Upper lobe of left lung (tissue), 6 donors: ENCODE results near the gene LHX5. TPM values are rescaled to one million over a fixed set of nuclear protein-coding genes. Genes with fewer than 3 reads are reported as not detected.

Experiments
- ATAC-seq, 2 donors: fragments of 200-7000 bp; cut with Tn5 transposase; one replicate each; pipeline ENCODE4 v1.9.1; 2022; ENCODE audit warnings: mild to moderate bottlenecking in 2 of 2, moderate library complexity in 2 of 2; ENCODE audit not compliant: low FRiP score in 2 of 2
- DNase-seq, 2 donors: peaks; one replicate each; pipeline ENCODE4 v3.0.0-alpha.2; 2019 to 2020
- H3K27ac ChIP-seq, 4 donors: fragments of 200-600 bp; sonication (generic); one replicate each; pipeline ENCODE4 v1.5.1; 2016 to 2019
- H3K27me3 ChIP-seq, 4 donors: fragments of 200-600 bp; sonication (generic); one replicate each; pipeline ENCODE4 v1.5.1; 2017 to 2019
- H3K36me3 ChIP-seq, 4 donors: fragments of 200-600 bp; sonication (generic); one replicate each; pipeline ENCODE4 v1.5.1; 2016 to 2019
- H3K4me1 ChIP-seq, 4 donors: fragments of 200-600 bp; sonication (generic); one replicate each; pipeline ENCODE4 v1.5.1; 2018 to 2019
- H3K4me3 ChIP-seq, 4 donors: fragments of 200-600 bp; sonication (generic); one replicate each; pipeline ENCODE4 v1.5.1; 2017 to 2019; ENCODE audit warnings: mild to moderate bottlenecking in 2 of 4, moderate library complexity in 1 of 4
- H3K9me3 ChIP-seq, 4 donors: fragments of 200-600 bp; sonication (generic); one replicate each; pipeline ENCODE4 v1.5.1; 2018 to 2019
- CTCF ChIP-seq, 6 experiments: fragments of 450-650 bp in 4 of 6; fragments of 200-600 bp in 2 of 6; sonication (generic) in 2 of 6; IDR thresholded peaks; one replicate each; pipeline ENCODE4 v1.5.1; 2016 to 2019; ENCODE audit warnings: antibody characterized with exemption in 6 of 6
- EP300 ChIP-seq, 4 donors: sonication (generic); formaldehyde crosslinking; IDR thresholded peaks; one replicate each; pipeline ENCODE4 v1.5.1; 2017; ENCODE audit warnings: antibody characterized with exemption in 4 of 4, control low read depth in 2 of 4
- POLR2A ChIP-seq, 4 donors: fragments of 450-650 bp; IDR thresholded peaks; one replicate each; pipeline ENCODE4 v1.5.1; 2016 to 2017; ENCODE audit warnings: antibody characterized with exemption in 4 of 4, mild to moderate bottlenecking in 2 of 4
- POLR2AphosphoS5 ChIP-seq, 2 donors: sonication (generic); formaldehyde crosslinking; IDR thresholded peaks; one replicate each; pipeline ENCODE4 v1.5.1; 2017; ENCODE audit warnings: antibody characterized with exemption in 2 of 2
- WGBS, 2 donors: methylation state at CpG; one replicate each; pipeline ENCODE4 v1.1.5; 2017 to 2018; 5-methylcytosine and 5-hydroxymethylcytosine counted together
- total RNA-seq, 6 donors: library from RNA; depleted of rRNA in 4 of 6; stranded (reverse); fragments of >200 nt in 4 of 6; gene quantifications; one replicate each; pipeline versions ENCODE4 v1.1.0 to v1.2.1, GENCODE V29; 2016 to 2021
- donor health status: DM: no; HTN: no; CAD: no; lungs with moderate emphysema.
- donor health status: DM: no; HTN: yes; CAD: no; lungs with severe emphysema.

The LHX5 gene
- total RNA-seq, 6 donors from 2014 or later, result not detected

- no peak for ATAC-seq
- Histone ChIP-seq H3K9me3 (no peaks in the 10 kb centered on the region), H3K4me1 (peaks cover 0 to 8% (median 0%) of the 10 kb centered on the region in 4 donors), H3K27me3 (peaks cover 0 to 72% (median 42%) of the 10 kb centered on the region in 4 donors), H3K27ac (no peak overlapping the region), H3K36me3 (no peaks in the 10 kb centered on the region), H3K4me3 (no peak overlapping the region)
- peak in 1 of 2 donors; percentile 62 for DNase-seq
- TF ChIP-seq CTCF (IDR thresholded peaks at IDR 0.05) (no peak), POLR2A (IDR thresholded peaks at IDR 0.05) (no peak), POLR2AphosphoS5 (IDR thresholded peaks at IDR 0.05) (no peak), EP300 (IDR thresholded peaks at IDR 0.05) (no peak)
- 5 to 10% methylated on average over 19 to 46 of the region's 58 CpGs for WGBS, 2 donors
These were observed 4.7 kb upstream of the LHX5 start for GRCh38 chr12:113476176-113476986.

DNA sequence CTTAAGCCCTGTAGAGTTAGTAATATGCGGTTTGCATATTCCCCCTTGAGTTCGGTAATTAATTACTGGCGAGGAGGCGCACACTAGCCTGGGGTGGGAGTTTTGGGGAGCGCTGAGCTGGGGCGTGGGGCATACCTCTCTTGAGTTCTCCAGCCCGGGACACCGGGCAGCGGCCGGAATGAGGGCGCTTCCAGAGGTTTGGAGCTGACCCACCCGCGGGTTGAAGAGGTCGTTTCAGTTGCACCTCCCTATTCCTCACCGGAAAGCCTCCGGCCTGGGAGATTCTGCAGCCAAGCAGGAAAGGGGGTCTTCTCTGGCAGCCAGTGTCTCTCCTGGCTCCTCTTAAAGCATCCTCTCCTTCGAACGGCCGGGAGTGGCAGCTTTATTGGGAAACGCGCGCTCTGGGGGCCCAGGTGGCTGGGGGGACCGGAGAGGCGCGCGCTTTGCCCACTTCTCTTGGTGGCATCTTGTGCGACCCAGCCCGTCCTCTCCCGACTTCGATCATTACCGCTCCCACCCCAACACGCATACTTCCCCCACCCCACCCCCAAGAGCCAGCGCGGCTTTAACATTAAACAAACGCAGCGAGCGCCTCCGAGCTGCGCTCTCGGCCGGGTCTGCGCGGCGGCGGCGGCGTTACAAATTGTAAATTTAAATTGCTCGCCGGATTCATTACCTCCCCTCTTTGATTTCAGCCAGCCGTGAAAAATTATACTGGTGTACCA lies 3.9 kb upstream of the LHX5 start:
- TF ChIP-seq POLR2A (IDR thresholded peaks at IDR 0.05) (no peak), CTCF (IDR thresholded peaks at IDR 0.05) (no peak), EP300 (IDR thresholded peaks at IDR 0.05) (no peak), POLR2AphosphoS5 (IDR thresholded peaks at IDR 0.05) (no peak)
- ATAC-seq, result no peak
- no peak overlapping the region for H3K27ac ChIP-seq
- H3K9me3 ChIP-seq, result no peaks in the 10 kb centered on the region
- H3K4me1 ChIP-seq, result peaks cover 0 to 11% (median 0%) of the 10 kb centered on the region in 4 donors
- H3K36me3 ChIP-seq, result no peaks in the 10 kb centered on the region
- H3K27me3 ChIP-seq, result peaks cover 0 to 75% (median 44%) of the 10 kb centered on the region in 4 donors
- H3K4me3 ChIP-seq, result no peak overlapping the region
- peak in 1 of 2 donors; percentile 60 for DNase-seq
- 3 to 5% methylated on average over 26 to 50 of the region's 50 CpGs for WGBS, 2 donors

DNA sequence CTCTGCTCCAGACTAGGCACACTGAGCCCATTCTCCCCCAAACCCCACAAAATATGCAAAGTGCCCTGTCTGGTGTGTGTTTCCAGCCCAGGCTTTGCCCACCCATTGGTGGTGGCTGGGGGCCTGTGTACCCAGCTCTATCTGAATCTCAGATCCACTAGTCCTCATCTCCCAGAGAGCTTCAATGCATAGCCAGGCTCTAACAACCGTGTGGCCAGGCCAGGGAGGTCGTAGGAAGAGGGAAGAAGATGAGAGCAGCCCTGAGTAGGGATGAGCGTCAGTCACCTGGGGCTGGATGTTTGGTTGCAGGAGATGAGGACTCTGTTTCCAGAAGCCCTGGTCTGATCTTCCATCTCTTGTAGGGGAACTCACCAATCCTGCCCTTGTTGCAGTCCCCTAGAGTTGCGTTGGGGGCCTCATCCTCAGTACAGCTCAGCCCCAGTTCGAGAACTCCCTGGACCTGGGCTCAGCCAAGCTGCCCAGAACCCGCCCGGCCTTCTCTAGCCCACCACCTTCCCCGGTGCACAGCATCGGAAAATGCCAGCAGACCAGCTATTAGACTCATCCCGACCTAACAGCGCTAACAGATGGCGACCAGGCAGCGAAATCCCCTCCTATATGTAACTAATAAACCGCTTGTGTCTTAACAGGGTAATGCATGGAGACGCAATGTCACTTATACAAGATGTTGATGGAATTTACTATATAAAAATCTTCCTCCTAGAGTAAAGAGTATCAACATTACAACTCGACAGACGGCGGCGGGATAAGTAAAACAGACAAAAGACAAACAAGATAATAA lies 3.2 kb upstream of the LHX5 start:
- Histone ChIP-seq H3K27me3 (peaks cover 0 to 79% (median 48%) of the 10 kb centered on the region in 4 donors), H3K36me3 (no peaks in the 10 kb centered on the region), H3K27ac (no peak overlapping the region), H3K4me1 (peaks cover 0 to 10% (median 0%) of the 10 kb centered on the region in 4 donors), H3K4me3 (no peak overlapping the region), H3K9me3 (no peaks in the 10 kb centered on the region)
- ATAC-seq, result no peak
- no peak for DNase-seq
- TF ChIP-seq CTCF (IDR thresholded peaks at IDR 0.05) (no peak), POLR2A (IDR thresholded peaks at IDR 0.05) (no peak), POLR2AphosphoS5 (IDR thresholded peaks at IDR 0.05) (no peak), EP300 (IDR thresholded peaks at IDR 0.05) (no peak)
- 2 to 3% methylated on average over 13 to 19 of the region's 19 CpGs for WGBS, 2 donors

DNA sequence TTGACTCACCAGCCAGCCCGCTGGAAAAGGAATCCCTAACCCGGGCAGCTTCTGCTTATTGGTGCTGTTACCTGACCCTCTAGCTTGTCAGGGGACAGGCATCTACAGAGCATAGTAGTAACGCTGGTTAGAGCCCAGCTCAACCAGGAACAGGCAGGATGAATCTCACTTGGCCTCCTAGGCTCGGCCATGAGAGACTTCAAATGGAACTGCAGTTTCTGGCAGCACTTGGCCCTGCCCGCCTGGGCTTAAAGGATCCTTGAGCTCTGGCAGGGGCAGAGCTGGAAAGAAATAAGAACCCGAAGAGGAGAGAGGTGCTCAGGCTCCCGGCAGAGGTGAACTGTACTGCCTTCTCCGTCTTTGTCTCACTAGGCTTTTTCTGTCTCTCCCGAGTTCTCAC lies 2.3 kb upstream of the LHX5 start:
- Histone ChIP-seq H3K4me1 (peaks cover 0 to 7% (median 0%) of the 10 kb centered on the region in 4 donors), H3K4me3 (no peak overlapping the region), H3K9me3 (no peaks in the 10 kb centered on the region), H3K27ac (no peak overlapping the region), H3K36me3 (no peaks in the 10 kb centered on the region), H3K27me3 (peaks cover 0 to 84% (median 50%) of the 10 kb centered on the region in 4 donors)
- ATAC-seq (no peak), DNase-seq (no peak)
- no peak for TF ChIP-seq CTCF (IDR thresholded peaks at IDR 0.05)
- TF ChIP-seq EP300 (IDR thresholded peaks at IDR 0.05), result no peak
- TF ChIP-seq POLR2AphosphoS5 (IDR thresholded peaks at IDR 0.05), result no peak
- no peak for TF ChIP-seq POLR2A (IDR thresholded peaks at IDR 0.05)
- WGBS, 2 donors, result 1% methylated on average over 8 to 9 of the region's 9 CpGs
